ENCODE results near the gene RNH1. TPM values are rescaled to one million over a fixed set of nuclear protein-coding genes. Genes with fewer than 3 reads are reported as not detected.
A peak's percentile ranks its signal among the peaks of the same experiment; 100 is the strongest.

Gene RNH1
- total and polyA plus RNA-seq, 3 experiments from 2014 or later: 118 to 183 (median 125) TPM

GRCh38 chr11:508956-509355 is 1.9 kb upstream of the RNH1 start:
- Mint-ChIP-seq H3K27me3 (peaks cover 0 to 3% of the 10 kb centered on the region in 2 donors), H3K4me1 (peaks cover 11 to 27% (median 21%) of the 10 kb centered on the region in 3 donors), H3K9me3 (no peaks in the 10 kb centered on the region), H3K27ac (peak overlapping the region in 1 of 8 donors; percentile 73), H3K36me3 (peaks cover 0 to 38% (median 4%) of the 10 kb centered on the region in 3 donors), H3K4me3 (peak overlapping the region in 6 of 7 donors; percentile 12 to 85 (median 19))
- POLR2A ChIA-PET: interaction anchor here (0.6 kb wide), 1 partner anchor 443 kb away, joined by 3 read pairs; no protein-coding TSS in a partner anchor
- DNase-seq: no peak
- Histone ChIP-seq H3K27me3 (ENCODE audit: insufficient read depth, low read length, poor library complexity, severe bottlenecking) (no peaks in the 10 kb centered on the region), H3K27ac (ENCODE audit: low read depth, low read length) (no peak overlapping the region), H3K36me3 (ENCODE audit: insufficient read depth, low read length) (peaks cover 5% of the 10 kb centered on the region), H3K4me3 (ENCODE audit: low read length) (no peak overlapping the region), H3K4me1 (ENCODE audit: insufficient read depth, low read length) (peaks cover 28% of the 10 kb centered on the region), H3K9me3 (ENCODE audit: low read length) (no peaks in the 10 kb centered on the region)
- CTCF ChIA-PET: interaction anchor here (6.4 kb wide), 1 partner anchor 9 kb away, joined by 42 read pairs; no protein-coding TSS in a partner anchor

DNA sequence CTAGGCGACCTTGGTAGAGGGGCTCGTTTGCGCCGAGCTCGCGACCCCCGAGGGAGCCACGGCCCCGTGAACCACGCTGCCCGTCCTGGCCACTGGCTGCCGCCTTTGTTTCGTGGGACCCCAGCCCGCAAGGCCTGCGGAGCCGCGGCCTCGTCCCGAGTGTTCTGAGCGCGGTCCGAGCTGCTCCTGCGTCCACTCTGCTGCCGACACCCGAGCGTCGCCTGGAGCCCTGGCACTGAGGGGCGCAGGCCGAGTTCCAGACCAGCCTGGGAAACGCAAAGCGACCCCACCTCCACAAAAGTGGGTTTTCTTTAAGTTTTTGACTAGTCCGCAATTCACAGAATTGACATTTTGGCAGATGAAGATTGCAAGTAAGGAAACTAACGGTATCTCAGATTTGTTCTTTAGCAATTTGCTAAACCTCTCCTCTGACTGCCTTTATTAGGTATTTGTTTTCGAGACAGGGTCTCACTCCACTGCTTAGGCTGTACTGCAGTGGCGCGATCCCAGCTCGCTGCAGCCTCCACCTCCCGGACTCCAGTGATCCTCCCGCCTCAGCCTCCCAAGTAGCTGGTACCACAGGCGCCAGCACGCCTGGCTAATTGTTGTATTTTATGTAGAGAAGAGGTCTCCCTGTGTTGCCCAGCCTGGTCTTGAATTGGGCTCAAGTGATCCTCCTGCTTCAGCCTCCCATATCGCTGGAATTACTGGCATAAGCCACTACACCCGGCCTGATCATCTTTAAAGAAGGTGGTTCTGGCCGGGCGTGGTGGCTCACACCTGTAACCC is 879 bp upstream of the RNH1 start:
- ChIA-PET POLR2A (interaction anchor here (2.3 to 2.7 kb wide), 2 partner anchors 28 to 301 kb away, joined by 16 to 18 read pairs; partner anchors contain the start of genes BET1L, HRAS, LRRC56 and RIC8A), CTCF (interaction anchor here (6.4 kb wide), 1 partner anchor 10 kb away, joined by 42 read pairs; no protein-coding TSS in a partner anchor)
- H3K4me3 Mint-ChIP-seq: peak overlapping the region; percentile 58 to 100 (median 83)

DNA sequence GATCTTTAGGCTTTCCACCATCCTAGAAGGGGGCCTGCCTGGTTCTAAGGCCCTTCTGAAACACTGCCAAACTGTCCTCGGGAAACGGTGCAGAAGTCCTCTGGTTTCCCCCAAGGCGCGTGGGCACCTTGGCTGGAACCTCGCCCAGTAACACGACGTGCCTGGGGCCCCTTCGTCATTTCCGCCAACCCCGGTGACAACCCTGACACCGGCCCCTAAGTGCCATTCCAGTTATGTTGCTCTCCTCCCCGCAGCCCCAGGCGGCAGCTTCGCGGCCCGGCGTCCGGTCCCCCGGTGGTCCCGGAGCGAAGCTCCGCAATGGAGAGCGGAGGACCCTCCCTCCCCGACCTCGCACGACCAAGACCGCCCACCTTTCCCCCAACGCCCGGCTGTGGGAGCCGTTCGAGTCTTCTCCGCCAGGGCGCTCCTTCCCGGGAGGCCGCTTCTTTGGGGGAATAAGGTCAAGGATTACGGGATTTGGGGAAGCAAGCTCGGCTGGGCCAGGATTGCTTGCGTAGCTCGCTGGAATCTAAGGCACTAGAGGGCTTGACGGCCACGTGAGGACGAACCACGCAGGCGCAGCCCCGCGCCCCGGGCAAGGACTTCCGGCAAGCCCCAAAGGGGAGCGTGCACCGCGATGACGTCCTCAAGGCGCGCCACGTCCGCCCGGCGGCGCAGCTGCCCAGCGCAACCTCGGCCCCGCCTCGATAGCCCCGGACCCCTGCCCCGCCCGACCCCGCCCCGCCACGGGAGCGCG is 626 bp downstream of the RNH1 start:
- H3K27me3 ChIP-seq (ENCODE audit: insufficient read depth, low read length, poor library complexity, severe bottlenecking): no peaks in the 10 kb centered on the region
- peaks cover 11 to 38% (median 21%) of the 10 kb centered on the region in 3 donors for H3K4me1 Mint-ChIP-seq
- H3K36me3 ChIP-seq (ENCODE audit: insufficient read depth, low read length): peaks cover 10% of the 10 kb centered on the region
- no peaks in the 10 kb centered on the region for H3K9me3 Mint-ChIP-seq
- peaks cover 0 to 4% of the 10 kb centered on the region in 2 donors for H3K27me3 Mint-ChIP-seq
- peak; percentile 96 to 98 (median 96) for DNase-seq
- peak overlapping the region; percentile 89 to 100 (median 98) for H3K4me3 Mint-ChIP-seq
- peak overlapping the region; percentile 97 to 100 (median 100) for H3K27ac Mint-ChIP-seq
- no peaks in the 10 kb centered on the region for H3K9me3 ChIP-seq (ENCODE audit: low read length)
- peak overlapping the region; percentile 95 for H3K4me3 ChIP-seq (ENCODE audit: low read length)
- POLR2A ChIA-PET: interaction anchor here (0.8 to 2.7 kb wide), 13 partner anchors 12 to 313 kb away, joined by 3 to 18 read pairs (median 6); partner anchors contain the start of genes BET1L, HRAS, LRRC56 and PNPLA2
- H3K36me3 Mint-ChIP-seq: peaks cover 0 to 33% (median 3%) of the 10 kb centered on the region in 3 donors
- peak overlapping the region; percentile 100 for H3K27ac ChIP-seq (ENCODE audit: low read depth, low read length)
- CTCF ChIA-PET: interaction anchor here (1.1 to 6.4 kb wide), 6 partner anchors 12 to 58 kb away, joined by 3 to 42 read pairs (median 6); partner anchors contain the start of gene PTDSS2
- peaks cover 31% of the 10 kb centered on the region for H3K4me1 ChIP-seq (ENCODE audit: insufficient read depth, low read length)

More for the DNA sequence above, 879 bp upstream of the RNH1 start:
- no peak for DNase-seq
- H3K4me1 Mint-ChIP-seq: peaks cover 11 to 36% (median 23%) of the 10 kb centered on the region in 3 donors
- Histone ChIP-seq H3K4me3 (ENCODE audit: low read length) (peak overlapping the region; percentile 34), H3K4me1 (ENCODE audit: insufficient read depth, low read length) (peaks cover 31% of the 10 kb centered on the region), H3K27ac (ENCODE audit: low read depth, low read length) (peak overlapping the region; percentile 59), H3K36me3 (ENCODE audit: insufficient read depth, low read length) (peaks cover 5% of the 10 kb centered on the region), H3K9me3 (ENCODE audit: low read length) (no peaks in the 10 kb centered on the region), H3K27me3 (ENCODE audit: insufficient read depth, low read length, poor library complexity, severe bottlenecking) (no peaks in the 10 kb centered on the region)
- H3K9me3 Mint-ChIP-seq: no peaks in the 10 kb centered on the region
- peaks cover 0 to 34% (median 4%) of the 10 kb centered on the region in 3 donors for H3K36me3 Mint-ChIP-seq
- H3K27me3 Mint-ChIP-seq: peaks cover 0 to 3% of the 10 kb centered on the region in 2 donors
- peak overlapping the region in 7 of 8 donors; percentile 50 to 97 (median 74) for H3K27ac Mint-ChIP-seq

- Histone ChIP-seq H3K36me3 (ENCODE audit: insufficient read depth, low read length) (peaks cover 21% of the 10 kb centered on the region), H3K4me1 (ENCODE audit: insufficient read depth, low read length) (peaks cover 31% of the 10 kb centered on the region), H3K27ac (ENCODE audit: low read depth, low read length) (peak overlapping the region; percentile 100), H3K27me3 (ENCODE audit: insufficient read depth, low read length, poor library complexity, severe bottlenecking) (no peaks in the 10 kb centered on the region), H3K4me3 (ENCODE audit: low read length) (no peak overlapping the region), H3K9me3 (ENCODE audit: low read length) (no peaks in the 10 kb centered on the region)
- Mint-ChIP-seq H3K9me3 (no peaks in the 10 kb centered on the region), H3K27ac (peak overlapping the region in 7 of 8 donors; percentile 41 to 100 (median 63)), H3K36me3 (peaks cover 0 to 40% (median 3%) of the 10 kb centered on the region in 3 donors), H3K27me3 (peaks cover 0 to 4% of the 10 kb centered on the region in 2 donors), H3K4me3 (peak overlapping the region; percentile 33 to 89 (median 54)), H3K4me1 (peaks cover 11 to 38% (median 21%) of the 10 kb centered on the region in 3 donors)
- no peak for DNase-seq
- ChIA-PET POLR2A (interaction anchor here (0.7 kb wide), 1 partner anchor 237 kb away, joined by 3 read pairs; no protein-coding TSS in a partner anchor), CTCF (interaction anchor here (1.0 to 6.4 kb wide), 3 partner anchors 11 to 200 kb away, joined by 3 to 42 read pairs (median 6); no protein-coding TSS in a partner anchor)
These were observed 2.1 kb downstream of the RNH1 start for GRCh38 chr11:504994-505344.

DNA sequence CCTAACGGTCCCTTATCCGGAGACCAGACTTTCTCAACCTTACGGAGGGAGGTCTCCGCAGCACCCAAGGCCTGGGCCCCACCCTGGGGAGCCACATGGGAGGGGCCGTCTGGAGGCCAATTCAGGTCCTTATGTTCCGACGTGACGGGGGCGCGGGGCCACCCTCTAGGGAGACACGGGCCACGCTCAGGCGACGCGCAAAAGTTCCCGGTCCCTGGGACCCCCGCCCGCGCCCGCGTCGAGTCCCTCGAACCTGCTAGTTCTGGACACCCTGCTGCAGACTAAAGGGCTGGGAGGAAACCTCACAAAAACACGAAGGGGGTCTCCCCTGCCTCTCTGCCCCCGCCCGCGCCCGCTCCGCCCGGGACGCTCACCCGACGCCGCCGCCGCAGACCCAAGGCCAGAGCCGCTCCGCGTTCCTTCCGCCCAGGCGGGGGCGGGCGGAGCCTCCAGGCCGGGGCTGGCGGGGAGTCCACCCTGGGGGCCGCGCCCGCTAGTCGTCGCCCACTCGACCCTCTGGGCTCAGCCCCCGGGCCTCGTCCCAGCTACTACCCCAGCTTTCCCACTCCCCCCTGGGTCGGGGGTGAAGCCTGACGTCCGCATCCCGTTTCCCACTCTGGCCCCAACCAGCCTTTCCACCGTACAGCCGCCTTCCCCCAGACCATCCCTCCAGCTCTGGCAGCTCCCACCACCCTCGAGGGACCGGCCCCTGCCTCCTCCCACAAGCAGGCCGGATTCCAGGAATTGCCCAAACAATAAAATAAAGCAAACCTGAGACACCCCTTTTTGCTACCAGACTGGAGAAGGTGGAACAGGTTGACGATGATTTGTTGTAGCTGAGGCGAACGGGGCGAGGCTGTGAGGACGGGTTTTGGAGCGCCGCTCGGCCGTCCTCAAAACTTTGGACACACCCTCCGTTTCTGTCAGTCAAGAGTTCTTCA is 2.7 kb downstream of the RNH1 start:
- peaks cover 28% of the 10 kb centered on the region for H3K36me3 ChIP-seq (ENCODE audit: insufficient read depth, low read length)
- POLR2A ChIA-PET: interaction anchor here (0.7 kb wide), 1 partner anchor 236 kb away, joined by 3 read pairs; no protein-coding TSS in a partner anchor
- Mint-ChIP-seq H3K27me3 (peaks cover 0 to 4% of the 10 kb centered on the region in 2 donors), H3K4me1 (peaks cover 11 to 38% (median 19%) of the 10 kb centered on the region in 3 donors), H3K4me3 (peak overlapping the region in 6 of 7 donors; percentile 5 to 89 (median 55)), H3K36me3 (peaks cover 0 to 42% (median 0%) of the 10 kb centered on the region in 3 donors), H3K9me3 (no peaks in the 10 kb centered on the region), H3K27ac (peak overlapping the region in 5 of 8 donors; percentile 57 to 100 (median 94))
- DNase-seq: no peak
- no peaks in the 10 kb centered on the region for H3K27me3 ChIP-seq (ENCODE audit: insufficient read depth, low read length, poor library complexity, severe bottlenecking)
- peaks cover 31% of the 10 kb centered on the region for H3K4me1 ChIP-seq (ENCODE audit: insufficient read depth, low read length)
- H3K9me3 ChIP-seq (ENCODE audit: low read length): no peaks in the 10 kb centered on the region
- peak overlapping the region; percentile 100 for H3K27ac ChIP-seq (ENCODE audit: low read depth, low read length)
- no peak overlapping the region for H3K4me3 ChIP-seq (ENCODE audit: low read length)
- CTCF ChIA-PET: interaction anchor here (1.0 to 6.4 kb wide), 3 partner anchors 11 to 199 kb away, joined by 3 to 42 read pairs (median 6); no protein-coding TSS in a partner anchor

DNA sequence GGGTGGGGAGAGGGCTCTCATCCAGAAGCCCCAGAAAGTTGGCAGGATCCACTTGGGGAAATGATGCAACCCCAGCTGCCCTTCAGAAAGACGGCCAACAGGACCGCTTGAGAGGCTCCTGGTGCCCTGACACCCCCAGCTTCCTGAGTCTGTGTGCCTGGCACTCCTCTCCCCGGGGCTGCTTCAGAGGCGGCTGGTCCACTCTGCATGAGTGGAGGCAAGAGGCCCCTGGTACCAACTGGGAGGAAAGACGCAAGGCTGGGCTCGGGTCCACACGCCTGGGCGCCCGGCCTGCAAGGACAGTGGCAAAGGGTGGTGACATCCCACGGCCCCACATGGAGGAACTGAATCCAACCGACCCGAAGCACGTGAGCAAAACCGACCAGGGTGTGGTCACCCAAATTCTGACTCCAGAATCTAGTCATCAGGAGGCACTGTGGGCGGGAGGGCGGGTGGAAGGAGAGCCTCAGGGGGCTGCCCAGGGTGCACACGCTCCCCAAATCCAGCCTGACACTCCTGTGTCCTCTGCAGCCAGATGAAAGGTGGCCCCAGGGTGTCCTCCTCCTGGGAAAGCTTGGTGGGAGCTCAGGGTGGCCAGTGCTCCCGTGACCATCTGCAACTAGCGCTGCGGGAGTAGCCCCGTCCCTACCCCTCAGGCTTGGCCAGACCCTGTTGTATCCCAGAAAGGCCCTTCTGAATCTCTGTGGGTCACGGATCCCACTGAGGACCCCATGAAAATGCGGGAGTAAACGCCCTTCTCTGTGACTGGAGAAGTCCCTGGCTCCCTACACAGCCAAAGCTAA is 3.7 kb downstream of the RNH1 start:
- ChIA-PET POLR2A (no interaction called here), CTCF (no interaction called here)
- Mint-ChIP-seq H3K4me1 (peaks cover 11 to 38% (median 19%) of the 10 kb centered on the region in 3 donors), H3K9me3 (no peaks in the 10 kb centered on the region), H3K27me3 (peaks cover 0 to 4% of the 10 kb centered on the region in 2 donors), H3K4me3 (peak overlapping the region in 3 of 7 donors; percentile 19 to 76 (median 44)), H3K27ac (peak overlapping the region in 5 of 8 donors; percentile 23 to 94 (median 35)), H3K36me3 (peaks cover 0 to 46% (median under 1%) of the 10 kb centered on the region in 3 donors)
- no peaks in the 10 kb centered on the region for H3K27me3 ChIP-seq (ENCODE audit: insufficient read depth, low read length, poor library complexity, severe bottlenecking)
- no peak overlapping the region for H3K4me3 ChIP-seq (ENCODE audit: low read length)
- peaks cover 31% of the 10 kb centered on the region for H3K4me1 ChIP-seq (ENCODE audit: insufficient read depth, low read length)
- no peaks in the 10 kb centered on the region for H3K9me3 ChIP-seq (ENCODE audit: low read length)
- DNase-seq: no peak
- peaks cover 31% of the 10 kb centered on the region for H3K36me3 ChIP-seq (ENCODE audit: insufficient read depth, low read length)
- peak overlapping the region; percentile 100 for H3K27ac ChIP-seq (ENCODE audit: low read depth, low read length)
